Measurements from ENCODE around the gene AP2A1.
"Not testable (repeated sequence)": the region's sequence is repeated elsewhere in the genome, so short reads cannot be mapped to it uniquely, and the experiment has no call there.

The AP2A1 gene

DNA sequence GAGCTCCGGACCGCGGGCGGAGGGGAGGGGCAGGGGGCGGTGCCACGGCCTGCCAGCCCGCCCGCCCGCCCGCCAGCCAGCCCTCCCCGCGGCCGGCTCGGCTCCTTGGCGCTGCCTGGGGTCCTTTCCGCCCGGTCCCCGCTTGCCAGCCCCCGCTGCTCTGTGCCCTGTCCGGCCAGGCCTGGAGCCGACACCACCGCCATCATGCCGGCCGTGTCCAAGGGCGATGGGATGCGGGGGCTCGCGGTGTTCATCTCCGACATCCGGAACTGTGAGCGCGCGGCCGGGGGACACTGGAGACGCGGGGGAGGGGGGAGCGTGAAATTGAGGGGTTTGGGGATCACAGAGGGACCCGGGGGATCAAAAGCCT, at the start of gene AP2A1:
Gene AP2A1 (plus strand): TSS at position 72 of the 370 bp plus-strand sequence. CDS start 133 bp downstream, at position 205.
- no peak for DNase-seq

DNA sequence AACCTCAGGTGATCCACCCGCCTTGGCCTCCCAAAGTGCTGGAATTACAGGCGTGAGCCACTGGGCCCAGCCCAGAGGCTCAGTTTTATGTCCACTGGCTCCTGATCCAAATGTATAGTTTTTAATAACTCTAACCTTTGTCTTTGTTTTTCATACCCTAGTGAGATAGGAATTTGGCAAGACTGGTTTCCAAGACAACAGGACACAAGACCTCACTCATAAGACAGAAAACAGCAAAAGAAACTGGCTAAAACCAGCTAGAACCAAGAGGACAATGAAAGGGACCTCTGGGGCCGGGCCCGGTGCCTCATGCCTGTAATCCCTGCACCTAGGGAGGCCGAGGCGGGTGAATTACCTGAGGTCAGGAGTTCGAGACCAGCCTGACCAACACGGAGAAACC, 48.3 kb upstream of the AP2A1 start:
- no peak for DNase-seq

DNA sequence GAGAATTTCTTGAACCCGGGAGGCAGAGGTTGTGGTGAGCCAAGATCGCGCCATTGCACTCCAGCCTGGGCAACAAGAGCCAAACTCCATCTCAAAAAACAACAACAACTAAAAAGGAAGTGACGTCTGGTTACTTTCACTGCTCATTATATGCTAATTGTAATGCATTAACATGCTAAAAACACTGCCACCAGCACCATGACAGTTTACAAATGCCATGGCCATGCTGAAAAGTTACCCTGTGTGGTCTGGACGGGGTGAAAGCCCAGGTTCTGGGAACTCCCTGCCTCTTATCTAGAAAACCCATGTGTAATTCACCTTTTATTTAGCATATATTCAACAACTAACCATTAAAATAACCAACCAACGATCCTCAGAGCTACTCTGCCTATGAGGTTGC, 47.8 kb upstream of the AP2A1 start:
- no peak for DNase-seq

DNA sequence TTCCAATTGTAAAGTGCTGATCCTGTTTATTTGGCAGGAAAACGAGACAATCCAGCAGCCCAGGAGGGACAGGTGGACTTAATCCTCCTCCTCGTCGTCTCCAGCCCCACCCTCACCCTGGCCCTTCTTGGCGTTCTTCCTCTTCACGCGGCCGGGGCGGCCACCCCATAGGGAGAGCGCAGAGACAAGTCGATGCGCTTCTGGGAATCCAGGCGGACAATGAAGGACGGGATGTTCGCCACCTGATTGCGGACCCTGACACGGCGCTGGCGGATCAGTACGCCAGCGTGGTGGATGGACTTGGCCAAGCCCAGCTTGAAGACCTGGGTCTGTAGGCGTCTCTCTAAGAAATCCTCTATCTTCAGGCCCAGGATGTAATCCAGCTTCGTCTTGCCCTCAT, 47.4 kb upstream of the AP2A1 start:
- not testable (repeated sequence) for DNase-seq

DNA sequence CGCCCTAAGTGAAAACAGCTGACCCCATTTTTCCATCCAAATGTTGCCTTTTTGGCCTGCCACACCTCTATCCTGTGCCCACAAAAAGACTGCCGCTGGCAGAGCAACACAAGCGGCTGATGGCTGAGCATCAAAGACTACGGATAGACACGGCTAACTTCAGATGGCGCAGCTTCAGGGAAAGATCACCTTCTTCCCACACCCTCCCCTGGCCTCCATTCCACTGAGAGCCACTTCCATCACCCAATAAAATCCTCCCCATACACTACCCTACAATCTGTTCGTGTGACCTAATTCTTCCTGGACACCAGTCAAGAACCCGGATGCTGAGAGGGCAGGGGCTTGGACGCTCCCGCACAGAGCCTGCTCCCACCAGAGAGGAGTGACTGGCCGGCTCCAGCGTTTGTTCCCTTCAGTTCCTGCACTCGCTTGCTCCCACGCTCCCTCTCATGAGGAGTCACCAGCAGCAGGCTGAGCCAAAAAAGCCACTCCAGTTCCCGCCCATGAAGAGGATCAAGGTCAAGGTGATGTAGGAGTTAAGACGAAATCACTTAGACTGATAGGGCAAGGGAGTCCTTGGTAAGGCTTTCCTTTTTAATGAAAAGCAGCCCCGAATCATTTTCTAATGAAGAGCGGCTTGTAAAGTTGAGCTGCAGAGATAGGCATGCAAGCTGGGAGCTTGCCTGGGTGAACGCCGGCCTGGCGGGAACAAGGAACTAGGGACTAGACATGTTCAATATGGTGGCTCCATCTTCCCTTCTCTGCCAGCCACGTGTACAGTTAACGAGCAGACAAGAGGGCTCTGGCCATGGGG, 39.4 kb upstream of the AP2A1 start:
- no peak for DNase-seq

DNA sequence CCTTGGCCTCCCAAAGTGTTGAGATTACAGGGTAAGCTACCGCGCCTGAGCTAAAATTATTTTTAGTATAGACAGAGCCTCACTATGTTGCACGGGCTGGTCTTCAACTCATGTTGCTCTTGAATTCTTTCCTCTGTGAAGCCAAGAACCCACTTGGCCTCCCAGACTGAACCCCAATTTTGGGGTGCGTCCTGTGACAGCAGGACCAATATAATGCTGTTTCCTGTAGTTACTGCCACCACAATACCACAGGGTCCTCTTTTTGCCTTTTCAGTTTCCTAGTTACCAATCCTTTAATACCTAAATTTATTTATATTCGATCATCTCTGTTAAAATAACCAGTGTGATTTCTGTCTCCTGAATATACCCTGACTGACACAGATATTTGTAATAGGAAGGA, 36.6 kb upstream of the AP2A1 start:
- DNase-seq: no peak

DNA sequence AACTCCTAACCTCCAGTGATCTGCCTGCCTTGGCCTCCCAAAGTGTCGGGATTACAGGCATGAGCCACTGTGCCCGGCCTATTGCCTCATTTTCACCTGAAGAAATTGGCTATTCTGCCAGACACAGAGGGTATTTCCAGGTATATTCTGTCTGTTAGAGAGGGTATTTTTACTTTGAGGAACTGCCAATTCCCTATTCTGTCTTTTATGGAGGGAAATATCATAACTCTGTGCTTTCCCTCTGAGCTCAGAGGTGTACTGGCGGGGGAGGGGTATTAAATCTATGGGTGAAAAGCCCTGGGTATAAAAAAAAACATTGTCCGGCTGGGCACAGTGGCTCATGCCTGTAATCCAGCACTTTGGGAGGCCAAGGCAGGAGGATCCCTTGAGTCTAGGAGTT, 28.5 kb upstream of the AP2A1 start:
- DNase-seq: no peak

DNA sequence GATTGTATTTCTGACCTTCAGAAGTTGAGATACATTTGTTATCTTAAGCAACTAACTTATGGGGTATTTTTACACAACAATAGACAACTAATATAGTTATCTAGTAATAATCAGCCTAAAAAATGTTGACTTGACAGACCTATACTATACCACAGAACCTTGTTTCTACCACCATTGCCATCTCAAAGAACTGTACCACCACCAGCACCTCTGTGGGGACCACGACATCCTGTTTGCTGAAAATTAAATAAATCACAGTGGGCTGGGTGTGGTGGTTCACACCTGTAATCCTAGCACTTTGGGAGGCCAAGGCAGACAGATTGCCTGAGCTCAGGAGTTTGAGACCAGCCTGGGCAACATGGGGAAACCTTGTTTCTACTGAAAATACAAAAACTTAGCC, 27.7 kb upstream of the AP2A1 start:
- DNase-seq: no peak

DNA sequence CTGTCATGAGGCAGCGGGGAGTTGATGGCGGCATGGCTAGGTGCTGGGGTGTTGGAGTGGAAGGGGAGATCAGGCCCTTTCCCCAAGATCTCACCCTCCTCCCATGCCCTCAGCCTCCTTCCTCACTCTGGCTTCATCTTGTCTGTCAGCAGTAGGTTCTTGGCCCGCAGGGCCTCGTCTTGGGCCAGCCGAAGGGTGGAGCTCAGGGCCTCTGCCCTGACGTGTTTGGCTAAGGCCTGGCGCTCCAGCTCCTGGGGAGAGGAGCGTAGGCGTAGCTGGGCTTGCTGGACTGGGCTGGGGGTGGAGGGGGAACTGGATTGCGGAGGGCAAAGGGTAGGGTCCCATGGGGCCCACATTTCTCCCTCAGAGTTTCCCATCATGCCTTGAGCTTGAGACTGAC, 26.9 kb upstream of the AP2A1 start:
- DNase-seq: no peak

DNA sequence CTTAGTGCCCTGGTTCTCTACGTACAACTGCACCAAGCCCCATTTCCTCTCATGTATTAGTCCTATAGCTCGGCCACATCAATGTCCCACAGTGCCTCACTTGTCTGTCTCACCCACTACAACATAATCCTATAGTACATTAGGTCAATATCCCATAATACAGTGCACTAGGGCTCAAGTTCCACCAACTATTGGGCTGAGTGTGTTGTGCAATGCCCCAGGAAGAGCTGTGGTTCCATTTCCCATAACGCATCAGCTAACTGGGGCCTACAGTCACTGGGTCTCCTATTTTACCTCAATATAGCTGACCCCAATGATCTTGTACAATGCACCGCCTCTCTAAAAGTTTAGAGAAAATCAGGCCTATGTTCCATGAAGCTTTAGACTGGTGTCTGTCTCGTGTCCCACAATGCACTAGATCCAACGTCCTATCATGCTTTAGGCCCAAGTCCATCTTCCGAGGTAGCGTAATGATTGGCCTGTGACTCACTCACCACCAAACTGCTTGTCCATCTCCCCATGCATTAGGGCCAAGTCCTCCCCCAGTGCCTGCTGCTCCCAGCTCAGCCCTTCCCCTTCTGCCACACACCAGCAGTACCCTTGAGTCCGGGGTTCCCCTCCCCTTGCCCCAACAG, 25.5 kb upstream of the AP2A1 start:
- no peak for DNase-seq

DNA sequence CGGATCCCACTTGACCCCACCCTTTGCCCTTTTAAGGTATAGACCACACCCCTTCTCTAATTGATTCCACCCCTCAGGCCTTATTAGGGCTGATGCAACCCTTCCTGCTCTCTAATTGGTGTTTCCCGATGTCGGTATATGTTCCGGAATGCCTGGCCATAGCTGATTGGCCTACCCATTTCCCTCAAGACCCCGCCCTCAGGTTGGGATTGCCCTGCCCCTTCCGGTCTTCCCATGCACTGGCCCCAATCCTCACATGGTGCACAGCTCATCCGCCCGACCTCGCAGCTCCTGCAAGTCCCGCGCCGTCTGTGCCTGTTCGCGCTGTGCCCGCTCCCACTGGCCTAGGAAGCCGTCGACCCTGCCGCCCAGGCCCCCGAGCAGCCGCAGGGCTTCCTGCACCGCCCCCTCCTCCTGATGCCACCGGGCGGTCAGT, 21.8 kb upstream of the AP2A1 start:
- DNase-seq: no peak

DNA sequence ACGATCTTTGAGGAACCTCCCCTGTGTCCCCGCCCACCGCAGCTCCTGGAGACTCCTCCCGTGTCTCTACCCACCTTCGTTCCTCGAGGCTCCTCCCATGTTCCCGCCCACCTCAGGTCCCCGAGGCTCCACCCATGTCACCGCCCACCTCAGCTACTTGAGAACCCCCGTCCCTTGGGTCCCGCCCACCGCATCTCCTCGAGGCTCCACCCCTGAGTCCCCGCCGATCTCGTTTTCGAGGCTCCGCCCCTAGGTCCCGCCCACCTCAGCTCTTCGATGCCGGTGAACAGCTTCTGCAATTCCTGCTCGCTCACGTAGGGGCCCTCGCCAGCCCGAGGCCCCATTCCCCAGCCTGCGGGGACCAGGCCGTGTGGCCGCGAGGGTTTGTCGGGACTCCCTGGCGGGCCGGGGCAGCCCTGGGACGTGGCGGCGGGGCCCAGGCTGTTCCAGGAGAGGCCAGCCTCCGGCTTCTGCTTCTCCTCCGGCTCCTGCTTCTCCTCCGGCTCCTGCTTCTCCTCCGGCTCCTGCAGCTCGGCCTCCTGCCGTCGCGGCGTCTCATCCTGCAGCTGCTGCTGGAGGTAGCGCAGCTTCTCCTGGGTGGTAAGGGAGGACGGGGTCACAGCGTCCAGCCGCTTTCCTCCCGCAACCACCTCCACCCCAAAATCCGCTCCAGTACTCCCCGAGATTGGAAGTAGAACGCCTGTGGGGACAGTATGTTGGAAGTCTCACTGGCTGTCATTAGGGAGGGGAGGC, 20.4 kb upstream of the AP2A1 start:
- peak; percentile 65 to 72 for DNase-seq

DNA sequence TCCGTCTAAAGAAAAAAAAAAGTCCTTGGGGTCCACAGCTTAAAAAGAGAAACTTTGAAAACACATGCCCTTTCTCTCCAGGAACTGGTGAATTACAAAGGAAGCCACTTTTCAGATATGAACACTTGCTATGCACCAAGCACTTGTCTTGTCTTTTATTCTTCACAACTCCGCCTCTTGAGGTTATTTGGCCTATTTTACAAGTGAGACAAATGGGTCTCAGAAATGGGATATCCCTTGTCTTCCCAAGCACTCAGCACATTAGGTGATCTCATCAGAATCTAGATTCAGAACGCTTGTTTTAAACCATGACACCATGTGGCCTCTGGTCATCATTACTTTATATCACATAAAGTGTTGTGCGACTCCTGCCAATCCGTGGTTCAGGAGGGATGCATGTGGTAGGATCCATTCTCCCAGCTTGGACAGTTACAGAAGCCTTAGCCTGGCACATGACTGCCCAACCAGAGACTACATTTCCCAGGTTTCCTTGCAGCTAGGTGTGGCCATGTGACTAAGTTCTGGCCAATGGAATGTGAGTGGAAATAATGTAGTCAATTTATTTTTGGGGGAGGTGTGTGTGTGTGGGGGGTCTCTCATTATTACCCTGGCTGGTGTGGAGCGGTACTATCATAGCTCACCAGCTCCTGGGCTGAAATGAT, 17.6 kb upstream of the AP2A1 start:
- no peak for DNase-seq

DNA sequence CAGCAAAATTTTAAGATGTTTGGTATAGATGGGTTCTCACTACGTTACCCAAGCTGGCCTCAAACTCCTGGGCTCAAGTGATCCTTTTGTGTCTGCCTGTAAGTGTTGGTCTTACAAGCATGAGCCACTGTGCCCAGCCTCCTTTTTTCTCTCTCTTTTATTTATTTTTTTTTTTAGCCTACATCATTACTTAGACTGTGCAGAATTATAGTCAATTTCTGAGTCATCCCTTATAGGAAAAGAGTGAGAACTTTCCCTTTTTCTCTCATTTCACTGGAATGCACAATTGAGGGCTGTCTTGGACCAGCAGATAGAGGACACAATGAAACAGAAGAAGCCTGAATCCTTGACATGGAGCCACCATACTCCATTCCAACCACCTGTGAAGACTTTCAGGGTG, 17.0 kb upstream of the AP2A1 start:
- DNase-seq: no peak

DNA sequence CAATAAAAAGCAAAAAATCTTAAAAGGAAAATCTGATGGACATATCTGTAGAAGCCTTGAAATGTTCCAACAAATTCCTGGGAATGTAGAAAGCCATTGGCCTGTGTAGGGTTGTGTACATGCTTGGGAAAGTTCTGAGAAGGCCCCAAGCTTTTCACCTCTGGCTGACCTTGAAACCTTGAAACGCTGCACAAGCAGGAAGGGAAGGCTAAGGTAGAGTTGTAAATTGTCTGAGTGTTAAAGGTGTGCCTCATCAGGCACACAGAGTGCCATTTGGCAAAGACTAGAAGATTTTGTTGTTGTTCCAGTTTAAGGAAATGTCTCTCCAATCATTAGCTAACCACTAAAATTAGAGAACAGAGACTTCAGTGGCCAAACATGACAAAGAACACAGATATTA, 14.1 kb upstream of the AP2A1 start:
- DNase-seq: no peak

DNA sequence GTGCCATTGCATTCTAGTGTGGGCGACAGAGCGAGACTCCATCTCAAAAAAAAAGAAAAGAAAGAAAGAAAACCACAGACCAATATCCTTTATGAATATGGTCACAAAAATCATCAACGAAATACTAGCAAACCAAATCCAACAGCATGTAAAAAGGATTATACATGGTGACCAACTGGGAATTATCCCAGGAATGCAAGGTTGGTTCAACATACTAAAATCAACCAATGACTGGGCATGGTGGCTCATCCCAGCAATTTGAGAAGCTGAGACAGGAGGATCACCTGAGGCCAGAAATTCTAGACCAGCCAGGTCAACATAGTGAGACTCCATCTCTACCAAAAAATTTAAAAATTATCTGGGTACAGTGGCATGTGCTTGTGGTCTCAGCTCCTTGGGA, 10.8 kb upstream of the AP2A1 start:
- no peak for DNase-seq

DNA sequence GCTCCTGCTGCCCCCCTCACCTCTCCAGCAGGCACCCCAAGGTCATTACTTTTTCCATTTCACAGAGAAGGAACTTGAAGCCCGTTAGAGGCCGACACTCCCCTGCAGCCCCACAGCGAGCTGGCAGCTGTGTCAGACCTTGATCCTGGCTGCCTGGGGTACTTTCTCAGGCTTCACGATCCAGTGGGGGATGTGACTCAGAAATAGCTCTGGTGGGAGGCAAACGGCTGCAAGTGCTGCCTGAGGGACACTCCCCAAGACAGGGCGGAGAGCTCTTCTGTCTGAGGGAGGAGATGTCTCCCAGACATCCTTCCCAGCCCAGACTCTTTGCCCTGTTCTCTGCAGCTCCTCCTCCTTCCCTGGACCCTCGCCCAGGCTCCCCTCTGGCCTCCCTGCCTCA, 8.5 kb upstream of the AP2A1 start:
- no peak for DNase-seq

DNA sequence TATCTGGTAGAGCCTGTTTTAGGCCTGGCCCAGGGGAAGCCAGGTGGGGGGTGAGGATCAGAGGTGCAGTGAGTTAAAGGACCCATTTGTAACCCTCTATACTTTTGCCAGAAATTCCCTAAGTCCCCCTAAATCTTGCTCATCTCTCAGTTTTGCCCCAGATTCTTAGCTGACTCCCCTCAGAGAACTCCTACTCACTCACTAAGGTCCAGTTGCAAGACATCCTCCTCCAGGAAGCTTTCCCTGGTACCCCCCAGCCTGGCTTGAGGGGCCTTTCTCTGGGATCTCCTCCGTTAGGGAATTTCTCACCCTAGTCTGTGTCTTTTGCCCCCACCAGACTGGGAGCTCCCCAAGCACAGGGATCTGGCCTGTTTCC, 5.6 kb upstream of the AP2A1 start:
- DNase-seq: no peak

DNA sequence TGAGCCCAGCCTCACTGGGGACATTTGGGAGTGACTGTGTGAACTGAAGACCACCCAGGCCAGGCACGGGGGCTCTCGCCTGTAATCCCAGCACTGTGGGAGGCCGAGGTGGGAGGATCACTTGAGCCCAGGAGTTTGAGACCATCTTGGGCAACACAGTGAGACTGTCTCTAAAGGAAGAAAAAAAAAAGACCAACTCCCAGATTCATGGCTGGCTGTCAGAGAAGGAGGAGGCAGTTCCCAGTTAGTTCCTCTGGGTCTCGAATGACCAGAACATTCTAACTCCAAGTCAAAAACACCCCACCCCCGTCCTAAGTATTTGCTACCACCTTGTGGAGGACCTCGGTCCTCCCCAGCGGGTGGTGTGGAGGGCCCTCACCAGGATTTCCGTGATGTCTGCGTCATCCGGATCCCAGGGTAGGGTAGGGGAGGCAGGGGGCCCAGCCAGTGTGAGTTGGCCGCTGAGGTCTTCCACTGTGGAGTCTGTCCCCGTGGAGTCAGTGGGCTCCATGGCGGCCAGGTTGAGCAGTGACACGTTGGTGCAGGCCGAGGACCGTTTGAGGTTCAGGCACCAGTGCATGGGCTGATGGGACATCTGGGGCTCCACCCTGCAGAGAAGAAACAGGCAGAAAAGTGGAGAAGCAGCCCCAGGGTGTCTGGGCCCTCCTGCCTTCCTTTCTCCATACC, 5.0 kb upstream of the AP2A1 start:
- DNase-seq: no peak

DNA sequence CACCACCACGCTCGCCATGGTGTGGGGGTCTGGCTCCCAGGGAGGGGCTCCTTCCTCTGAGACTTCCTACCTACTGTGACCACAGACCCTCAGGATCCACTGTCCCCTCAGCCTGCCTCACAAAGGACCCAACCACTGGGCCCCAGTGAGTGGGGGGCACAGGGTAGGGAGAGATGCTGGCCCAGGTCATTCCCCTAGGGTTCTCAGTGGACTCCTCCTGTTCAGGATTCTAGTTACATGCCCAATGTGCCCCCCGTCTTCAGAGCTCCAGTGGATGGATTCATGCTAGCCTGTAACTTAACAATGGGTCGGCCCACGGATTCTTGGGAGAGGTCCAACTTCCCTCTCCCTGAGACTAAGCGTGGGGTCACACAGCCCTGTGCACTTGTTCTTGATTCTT, 3.6 kb upstream of the AP2A1 start, which contains the start of gene TSKS:
Gene TSKS (minus strand): TSS at position 77 of the 400 bp plus-strand sequence. CDS start 59 bp downstream, at position 18.
- no peak for DNase-seq

DNA sequence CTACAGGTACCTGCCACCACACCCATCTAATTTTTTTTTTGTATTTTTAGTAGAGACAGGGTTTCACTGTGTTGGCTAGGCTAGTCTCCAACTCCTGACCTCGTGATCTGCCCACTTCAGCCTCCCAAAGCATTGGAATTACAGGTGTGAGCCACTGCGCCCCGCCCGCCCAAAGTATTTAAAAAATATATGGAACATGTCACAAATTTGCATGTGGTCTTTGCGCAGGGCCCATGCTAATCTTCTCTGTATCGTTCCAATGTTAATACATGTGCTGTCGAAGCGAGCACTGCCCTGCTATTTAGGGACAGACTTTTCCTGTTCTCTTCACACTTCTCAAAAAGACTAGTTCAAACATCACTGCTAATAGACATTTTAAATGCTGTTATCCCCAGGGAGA, 2.5 kb upstream of the AP2A1 start:
- no peak for DNase-seq
